Measurements from ENCODE around the gene EDIL3.
A peak's percentile ranks its signal among the peaks of the same experiment; 100 is the strongest.

Gene EDIL3

DNA sequence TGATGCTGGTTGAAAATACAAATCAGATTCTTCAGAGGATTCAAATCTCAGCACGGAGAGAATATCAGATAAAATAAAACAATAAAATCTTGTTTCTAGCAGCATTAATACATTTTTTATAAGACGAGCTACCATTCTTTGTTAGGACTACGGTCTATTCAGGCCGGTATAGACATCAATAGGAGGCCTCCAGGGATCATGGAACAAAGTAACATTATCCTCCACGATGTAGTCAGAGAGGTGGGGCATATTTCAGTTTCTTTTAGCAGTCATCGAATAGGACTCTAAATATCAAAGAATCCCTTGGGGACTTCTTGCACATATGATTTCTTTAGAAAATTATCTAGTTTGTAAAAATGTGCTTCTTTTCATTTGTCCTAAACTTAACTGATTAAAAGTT is 438.2 kb downstream of the EDIL3 start:
- DNase-seq: no peak

DNA sequence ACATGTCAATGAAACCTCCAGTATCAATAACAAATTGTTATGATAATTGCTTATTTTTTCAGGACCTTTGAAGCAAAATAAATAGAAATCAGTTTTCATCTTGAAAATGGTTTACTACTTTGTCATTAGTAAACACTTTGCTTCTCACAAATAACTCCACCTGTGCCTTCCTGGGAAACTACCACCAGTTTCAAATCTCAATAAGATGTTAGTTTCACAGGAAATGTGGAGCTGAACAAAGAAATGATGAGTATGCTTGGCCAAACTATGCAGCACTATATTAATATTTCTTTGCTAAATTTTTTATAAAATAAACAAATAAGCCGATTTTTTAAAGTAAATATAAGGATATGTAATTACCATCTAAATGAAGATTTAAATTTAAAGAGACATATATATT is 442.5 kb downstream of the EDIL3 start:
- DNase-seq: no peak

DNA sequence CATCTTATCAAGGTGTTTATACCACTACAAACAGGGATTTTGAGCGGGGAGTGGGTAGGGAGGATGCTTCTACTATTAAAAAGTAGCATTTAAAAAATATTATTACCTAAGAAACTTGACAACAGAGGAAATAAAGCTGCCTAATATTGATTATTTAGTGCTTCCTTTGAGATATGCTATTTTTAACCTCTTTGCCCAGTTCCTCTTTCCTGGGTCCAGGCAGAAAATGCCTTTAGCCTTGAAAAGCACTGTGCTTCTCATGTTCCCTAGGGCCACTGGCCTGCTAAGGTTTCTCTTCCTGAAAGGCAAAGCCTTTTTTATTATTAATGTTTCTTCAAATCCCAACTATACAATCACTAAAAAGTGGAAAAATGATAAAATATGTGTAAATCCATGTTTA is 446.8 kb downstream of the EDIL3 start:
- DNase-seq: peak in 1 of 2 experiments; percentile 13

DNA sequence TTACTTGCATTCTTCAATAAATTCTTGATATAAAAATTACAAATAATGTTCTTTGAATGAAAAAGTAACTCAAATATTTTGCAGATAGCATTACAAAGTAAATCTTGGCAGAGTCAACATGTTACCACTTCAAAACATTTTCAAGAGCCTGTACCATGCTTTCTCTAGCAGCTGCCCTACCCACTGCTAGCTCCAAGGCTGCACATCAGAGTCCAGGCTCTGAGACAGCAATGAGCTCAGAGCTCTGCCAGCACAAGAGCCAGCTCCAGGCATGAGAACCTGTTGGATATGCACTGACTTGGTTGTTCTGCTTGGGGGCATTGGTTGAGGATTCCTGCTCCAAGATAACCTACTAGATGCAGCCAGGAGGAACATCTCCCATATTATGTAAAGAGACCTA is 452.7 kb downstream of the EDIL3 start:
- no peak for DNase-seq

DNA sequence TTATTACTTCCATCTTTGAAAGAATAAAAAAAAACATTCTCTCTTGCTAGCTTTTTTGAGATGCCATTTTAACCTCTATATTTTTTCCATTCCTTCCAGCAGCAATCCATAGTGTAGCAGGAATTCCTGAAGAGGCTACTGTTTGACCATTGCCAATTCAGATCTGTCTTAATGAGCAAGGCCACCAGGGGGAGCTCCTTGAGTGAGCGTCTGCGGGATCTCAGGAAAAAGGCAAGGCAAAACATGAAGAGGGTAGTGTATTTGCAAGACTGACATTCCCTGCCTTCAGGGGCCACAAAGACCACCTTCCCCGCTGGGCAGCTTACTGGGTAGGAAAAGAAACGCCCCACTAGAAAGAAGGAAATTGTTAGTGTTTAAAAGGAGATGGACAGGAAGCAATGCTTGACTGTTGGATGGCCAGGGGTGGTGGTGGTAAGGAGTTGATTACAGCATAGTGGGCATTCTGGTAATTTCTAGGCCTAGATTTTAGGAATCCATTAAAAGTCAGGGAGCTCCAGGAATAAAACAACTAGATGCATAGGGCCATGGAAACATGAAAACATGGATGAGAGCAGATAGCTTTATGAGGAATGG is 457.4 kb downstream of the EDIL3 start:
- peak; percentile 23 to 27 for DNase-seq

DNA sequence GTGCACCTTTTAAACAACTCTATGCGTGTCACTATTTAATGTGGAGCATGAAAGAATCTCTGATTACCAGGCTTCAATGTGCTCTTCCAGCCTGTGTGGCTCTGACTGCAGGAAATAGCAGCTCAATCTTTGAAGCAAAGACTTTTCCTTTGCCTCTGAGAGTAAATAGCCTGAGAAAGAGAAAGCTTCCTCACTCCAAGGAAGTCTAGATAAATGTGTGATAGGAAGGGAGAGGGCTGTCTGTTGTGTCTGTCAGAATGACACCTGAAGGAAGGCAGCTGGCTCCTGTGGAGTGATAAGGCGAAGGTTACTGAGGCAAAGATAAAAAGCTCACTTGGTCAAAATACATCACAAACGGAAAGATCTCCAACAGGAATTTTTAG is 458.7 kb downstream of the EDIL3 start:
- DNase-seq: no peak

DNA sequence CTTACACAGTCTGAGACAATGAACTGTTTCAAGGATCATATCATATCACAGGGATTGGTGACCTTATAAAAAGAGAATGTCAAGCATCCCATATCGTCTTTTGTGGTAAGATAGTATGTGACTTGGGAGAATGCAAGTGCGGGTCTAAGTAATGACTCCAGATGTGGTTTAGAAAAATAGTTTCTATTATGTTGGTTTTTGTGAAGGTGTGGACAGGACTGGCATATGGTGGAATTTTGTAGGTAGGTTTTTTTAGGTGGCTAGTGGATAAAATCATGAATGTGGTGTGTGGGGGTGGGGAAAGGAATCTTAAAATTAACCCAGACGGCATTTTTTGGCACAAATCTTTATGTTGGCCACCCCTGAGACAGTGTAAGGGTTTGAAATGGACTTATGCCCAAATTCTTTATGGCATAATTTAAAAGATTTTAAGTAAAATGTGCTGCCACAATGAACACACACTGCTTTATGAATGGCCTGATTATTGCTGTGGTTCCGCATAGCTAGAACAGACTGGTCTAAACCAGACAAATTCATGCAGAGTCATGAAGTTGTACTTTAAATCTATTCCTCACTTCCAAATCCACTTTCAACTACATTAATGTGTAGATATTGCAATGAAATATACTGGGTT is 459.2 kb downstream of the EDIL3 start:
- no peak for DNase-seq

DNA sequence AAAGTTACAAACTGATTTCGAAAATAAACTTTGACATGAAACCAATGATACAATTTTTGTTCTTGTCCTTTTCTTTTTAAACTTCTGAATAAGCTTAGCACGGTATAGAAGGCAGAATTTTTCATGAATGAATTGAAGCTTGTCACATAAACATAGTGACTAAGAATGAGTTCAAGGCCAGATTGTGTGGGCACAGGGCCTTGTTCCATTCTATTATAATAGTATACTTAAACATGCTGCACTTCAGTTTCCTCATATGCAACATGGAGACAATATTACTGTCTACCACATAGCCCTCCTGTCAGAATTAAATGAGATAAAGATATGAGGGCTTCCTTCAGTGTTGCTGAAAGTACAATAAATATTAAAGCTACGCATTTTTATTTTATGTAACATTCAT is 459.8 kb downstream of the EDIL3 start:
- DNase-seq: no peak

DNA sequence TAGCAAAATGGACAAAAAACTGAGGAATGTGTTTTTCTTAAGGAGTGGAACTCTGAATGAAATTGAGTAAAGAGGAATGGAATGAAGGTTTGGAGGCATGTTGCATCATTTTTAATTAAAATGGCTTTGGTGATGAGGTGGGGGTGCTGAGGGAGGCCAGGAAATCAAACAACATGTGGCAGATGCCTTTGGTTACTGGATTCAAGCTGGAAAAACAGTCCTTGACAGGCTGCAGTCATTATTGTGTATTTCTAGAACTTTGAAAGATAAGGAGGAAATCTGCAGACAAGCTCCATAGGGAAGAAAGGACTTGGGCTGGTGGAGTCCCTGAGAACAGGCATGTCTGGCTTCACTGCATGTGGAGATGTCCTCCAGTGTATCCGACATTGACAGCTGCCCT is 460.5 kb downstream of the EDIL3 start:
- DNase-seq: no peak

DNA sequence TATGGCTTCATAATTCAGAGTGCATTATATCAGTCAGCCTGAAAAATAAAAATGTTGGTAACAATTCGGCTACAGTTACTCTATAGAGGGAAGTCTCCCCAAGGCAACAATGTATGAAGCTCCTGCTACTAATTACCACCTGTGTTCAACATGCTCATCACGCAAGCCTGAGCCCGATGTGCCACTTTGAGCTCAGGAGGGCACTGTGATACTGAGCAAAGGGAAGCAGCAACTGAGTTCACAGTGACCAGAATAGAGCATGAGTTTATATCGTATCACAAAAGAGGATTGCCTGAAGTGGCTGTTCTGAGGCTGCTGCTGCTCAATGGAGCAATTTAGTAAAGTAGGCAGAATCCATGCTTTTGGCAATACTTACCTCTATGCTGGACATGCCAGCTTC is 462.0 kb downstream of the EDIL3 start:
- DNase-seq: no peak

DNA sequence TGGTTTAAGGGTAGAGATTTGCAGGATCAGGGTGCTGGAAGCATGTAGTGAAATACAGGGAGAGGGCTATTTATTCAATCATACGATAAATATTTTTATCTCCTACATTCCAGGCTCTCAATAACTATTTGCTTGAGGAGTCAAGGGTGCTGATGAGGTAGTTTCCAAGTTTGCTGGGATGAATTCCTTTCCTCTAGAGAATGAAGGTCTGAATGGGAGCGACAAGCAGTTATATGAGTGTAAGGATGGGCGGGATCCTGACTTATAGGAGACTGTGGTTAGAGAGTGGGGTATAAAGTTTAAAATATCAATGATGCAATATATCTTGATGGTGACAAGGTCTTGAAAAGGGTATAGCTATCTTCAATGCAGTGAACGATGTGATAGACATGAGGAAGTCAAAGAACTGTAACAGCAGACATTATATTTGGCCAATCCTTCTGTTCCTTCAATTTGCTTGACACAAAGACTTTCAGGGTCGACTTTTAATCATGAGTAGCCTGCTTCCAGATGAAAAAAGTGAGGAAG is 462.9 kb downstream of the EDIL3 start:
- DNase-seq: no peak

DNA sequence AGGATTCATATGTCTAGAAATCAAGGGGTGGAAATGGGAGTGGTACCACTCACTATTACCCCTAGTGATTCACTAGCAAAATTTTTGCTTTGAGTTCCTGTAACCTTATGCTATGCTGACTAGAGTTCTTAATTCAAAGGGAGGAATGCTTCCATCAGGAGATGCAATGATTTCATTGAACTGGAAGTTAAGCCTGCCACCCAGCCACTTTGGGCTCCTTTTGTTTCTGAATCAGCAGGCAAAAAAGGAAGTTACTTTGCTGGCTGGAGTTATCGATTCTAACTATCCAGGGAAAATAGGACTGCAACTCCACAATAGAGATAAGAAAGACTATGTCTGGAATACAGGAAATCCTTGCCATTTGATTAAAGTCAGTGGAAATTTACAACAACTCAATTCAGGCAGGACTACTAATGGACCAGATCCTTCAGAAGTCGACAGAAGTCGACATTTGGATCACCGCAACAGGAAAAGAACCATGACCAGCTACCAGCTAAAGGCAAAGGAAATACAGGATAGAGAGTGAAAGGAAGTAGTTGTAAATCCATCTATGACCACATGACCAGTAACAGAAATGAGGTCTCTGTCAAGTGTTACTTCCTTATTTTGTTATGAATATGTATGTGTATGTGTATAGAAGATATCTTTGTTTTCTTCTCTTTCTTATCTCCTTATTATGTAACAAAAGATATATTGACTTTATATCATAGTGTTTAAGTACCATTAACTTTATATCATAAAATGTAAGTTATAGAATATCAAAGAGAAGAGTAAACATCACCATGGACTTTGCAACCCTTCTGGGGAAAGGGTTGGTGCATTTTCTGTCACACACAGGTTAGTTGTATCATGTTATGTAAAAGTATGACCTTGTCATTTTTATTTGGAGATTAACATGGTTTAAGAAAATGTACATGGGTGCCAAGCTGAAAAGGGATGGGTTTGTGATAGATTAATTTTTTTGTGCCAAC is 465.3 kb downstream of the EDIL3 start:
- no peak for DNase-seq

DNA sequence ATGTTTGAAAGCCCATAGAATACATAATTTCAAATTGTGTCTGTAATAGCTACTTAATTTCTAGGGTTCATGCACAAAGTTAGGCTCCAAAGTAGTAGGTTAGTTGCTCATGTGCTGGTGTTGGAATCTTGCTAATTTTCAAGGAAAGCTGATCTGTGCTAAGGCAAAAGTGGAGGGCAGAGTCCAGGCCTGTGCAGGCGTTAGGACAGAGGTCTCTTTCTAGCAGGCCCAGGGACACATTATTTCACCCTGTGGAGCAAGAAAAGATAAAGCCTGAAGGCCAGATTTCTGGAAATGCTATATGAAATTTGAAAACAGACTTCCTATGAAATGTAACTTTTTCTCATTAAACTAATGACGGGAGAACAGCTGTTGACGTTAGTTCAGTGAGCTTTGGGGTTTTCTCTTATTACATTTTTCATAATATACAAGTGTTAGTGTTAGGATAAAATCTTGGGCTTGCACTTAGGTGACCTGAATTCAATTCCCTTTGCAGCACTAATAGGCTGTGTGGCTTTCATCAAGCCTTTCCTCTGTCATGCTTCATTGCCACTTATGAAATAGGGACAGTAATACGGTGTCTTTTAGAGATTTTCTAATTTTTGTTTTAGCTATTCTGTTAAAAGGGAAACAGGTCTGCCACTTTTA is 467.3 kb downstream of the EDIL3 start:
- DNase-seq: no peak

DNA sequence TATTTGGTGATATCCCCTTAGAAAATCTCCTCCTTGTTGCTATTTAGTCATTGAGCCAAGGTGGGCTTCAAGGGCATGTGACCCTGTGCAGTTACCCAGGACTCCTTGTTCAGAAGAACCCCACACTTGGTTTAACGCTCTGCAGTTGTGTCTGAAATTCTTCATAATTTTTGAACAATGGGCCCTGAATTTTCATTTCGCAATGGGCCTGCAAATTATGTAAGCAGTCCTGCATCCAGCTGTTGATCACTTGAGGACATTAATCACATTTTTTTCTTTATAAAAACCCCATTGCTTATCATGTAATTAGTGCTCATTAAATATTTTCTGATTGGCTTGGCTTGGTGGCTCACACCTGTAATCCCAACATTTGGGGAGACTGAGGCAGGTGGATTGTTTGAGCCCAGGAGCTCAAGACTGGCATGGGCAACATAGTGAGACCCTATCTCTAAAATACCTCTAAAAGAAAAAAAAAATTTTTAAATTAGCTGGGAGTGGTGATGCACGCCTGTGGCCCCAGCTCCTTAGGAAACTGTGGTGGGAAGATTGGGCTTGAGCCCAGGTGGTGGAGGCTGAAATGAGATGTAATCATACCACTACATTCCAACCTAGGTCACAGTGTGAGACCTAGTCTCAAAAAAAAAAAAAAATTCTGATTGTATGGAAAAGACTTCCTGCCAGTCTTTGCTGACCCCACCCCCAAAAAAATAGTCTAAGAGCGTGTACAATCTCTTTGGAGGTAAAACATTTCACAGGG is 469.8 kb downstream of the EDIL3 start:
- no peak for DNase-seq

DNA sequence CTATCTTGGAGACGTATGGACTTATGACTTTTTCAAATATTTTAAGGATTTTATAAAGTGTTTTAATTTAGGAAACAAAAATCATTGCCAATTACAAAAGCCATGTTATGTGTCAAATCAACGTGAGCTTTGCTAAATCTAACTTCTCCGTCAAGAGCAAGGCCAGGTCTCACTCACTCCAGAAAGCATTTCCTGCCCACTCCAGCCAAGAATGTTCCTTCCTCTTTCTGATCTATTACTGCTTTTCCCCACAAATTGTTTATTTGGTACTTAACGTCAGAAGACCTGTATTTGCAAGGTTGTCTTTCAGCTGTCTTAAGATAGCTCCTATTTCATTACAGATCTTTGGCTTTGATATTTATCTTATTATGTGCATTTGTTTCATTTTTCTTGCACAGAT is 470.5 kb downstream of the EDIL3 start:
- DNase-seq: no peak

DNA sequence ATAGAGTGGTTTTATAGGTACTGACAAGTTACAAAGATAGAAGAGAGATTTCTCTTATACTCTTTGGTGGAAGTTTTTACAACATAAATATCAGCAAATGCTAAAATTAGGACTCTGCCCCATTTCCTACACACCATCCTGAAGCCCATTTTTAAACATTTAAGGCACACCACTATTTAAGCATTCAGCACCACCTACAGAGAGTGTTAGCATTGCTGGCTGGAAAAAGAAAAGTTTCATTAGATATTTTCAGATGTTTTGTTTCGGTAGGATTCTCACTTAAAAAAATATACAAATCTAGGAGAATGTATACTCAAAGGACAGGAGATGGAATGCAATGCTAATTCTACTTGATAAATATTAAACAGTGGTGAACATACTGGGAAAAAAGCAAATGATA is 471.1 kb downstream of the EDIL3 start:
- no peak for DNase-seq

DNA sequence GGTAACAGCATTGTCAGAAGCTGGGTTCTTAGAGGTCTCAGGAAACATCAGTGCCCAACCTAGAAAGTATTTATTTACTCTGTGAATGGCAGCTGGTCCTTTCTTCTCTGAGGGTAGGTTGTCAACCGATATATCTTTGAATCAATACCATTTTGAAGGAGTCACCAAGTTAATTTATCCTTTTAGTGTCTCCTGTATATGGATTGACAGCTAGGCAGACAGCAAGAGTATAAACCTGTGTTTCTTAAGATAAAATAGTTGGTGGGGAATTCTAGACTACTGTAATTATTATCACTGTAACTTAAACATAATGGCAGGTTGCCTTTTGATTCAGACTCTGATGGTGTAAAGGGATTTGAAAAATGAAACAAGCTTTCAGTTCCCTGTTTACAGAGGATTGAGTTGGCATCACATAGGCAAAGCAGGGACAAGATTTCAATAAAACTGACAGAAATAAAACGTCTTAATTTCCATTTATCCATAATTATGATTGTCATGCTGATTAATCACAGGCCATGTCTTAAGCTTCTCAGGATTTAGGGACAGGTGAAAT is 473.2 kb downstream of the EDIL3 start:
- no peak for DNase-seq

DNA sequence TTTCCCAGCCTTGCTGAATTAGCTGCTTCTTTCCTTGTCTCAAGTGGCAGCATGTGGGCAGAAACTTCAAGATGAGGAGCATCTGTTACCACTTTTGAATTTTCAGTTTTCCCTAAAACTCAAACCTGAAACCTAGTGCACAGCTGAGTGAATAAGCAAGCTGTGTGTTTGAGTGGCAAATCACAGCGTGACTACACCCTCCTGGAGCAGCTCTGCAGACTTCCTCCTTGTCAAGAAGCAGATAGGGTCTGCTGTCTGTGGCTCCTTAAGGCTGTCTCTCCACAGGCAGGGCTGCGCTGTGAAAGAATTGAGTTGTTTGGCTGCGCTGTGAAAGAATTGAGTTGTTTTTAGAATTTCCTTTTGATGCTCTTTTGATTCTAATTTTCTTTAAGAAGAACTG is 484.4 kb downstream of the EDIL3 start:
- no peak for DNase-seq

DNA sequence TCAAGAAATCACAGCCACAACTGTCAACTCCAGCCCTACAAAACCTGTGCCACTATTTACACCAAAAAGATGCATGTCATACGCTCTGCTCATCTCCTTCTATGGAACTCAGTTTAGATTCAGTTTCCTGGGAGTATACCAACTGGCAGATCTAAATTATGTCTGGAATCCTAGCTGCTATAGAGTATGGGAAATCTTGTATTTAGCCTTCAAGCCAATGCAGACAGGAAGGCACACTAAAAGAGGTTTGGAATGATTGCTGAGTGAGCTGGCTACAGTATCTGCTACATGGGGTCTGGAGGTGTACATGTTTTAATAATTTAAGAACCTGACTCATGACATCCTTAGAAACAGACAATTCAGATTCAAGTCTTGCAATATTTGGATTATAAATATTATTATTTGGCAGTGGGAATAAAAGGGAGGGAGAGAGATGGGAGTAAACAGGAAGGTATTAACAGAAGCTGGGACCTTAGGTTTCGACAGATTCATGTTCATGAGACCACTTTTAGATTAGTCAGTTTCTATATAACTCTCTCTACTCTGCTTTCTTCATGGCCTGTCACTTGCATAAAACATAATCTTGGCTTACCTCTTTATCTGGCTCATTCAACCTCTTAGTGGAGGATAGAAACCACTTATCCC is 485.2 kb downstream of the EDIL3 start:
- no peak for DNase-seq

DNA sequence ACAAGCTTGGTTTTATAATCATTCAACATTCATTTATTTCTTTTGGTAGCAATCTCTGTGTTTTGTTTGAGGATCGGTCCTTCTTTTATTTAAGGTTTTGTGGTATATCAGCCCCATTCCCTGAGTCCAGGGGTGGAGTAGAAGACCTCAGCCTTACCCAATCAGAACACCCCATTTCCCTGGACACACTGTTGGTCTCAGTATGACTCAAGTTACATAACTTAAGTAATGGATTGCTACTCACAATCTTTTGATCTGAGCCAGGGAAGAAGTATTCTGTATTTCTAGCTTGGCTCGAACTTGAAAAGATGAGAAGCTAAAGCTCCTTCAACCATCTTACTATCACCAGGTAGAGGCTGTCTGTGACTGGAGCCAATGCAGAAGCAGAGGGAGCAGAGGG is 488.8 kb downstream of the EDIL3 start:
- no peak for DNase-seq

DNA sequence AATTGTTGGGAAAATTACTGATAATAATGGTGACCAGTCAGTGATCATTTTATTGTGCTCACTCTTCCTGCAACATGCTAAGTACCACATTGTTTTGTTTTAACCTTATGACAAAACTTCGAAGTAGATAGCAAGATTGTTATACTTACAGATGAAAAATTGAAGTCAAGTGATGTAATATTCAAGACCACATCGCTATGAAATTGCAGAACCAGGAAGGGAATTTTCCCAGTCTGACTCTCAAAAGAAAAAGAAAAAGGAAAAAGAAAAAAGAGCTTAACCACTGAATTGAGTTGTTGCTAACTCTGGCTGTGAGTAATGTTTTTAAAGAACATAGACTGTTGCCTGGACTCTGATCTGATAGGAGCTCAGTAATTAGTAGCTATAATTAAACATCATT is 493.4 kb downstream of the EDIL3 start:
- DNase-seq: no peak
